DND-41 (cell line): ENCODE data around the gene PCDHGC5.

Experiments used
- ATAC-seq: fragments of 200-7000 bp; cut with Tn5 transposase; 3 replicates; pipeline ENCODE4 v1.9.1; 2021; ENCODE audit warnings: low read depth; ENCODE audit not compliant: insufficient read depth
- DNase-seq: peaks from one replicate; pipeline ENCODE4 v3.0.0-alpha.2; 2020
- H2AFZ ChIP-seq: 2 replicates; pipeline ENCODE4 v1.6.0; 2012; ENCODE audit warnings: low read depth, low read length
- H3K27ac ChIP-seq: 2 replicates; pipeline ENCODE4 v1.5.1; 2012; ENCODE audit warnings: low read length, inconsistent platforms
- H3K27me3 ChIP-seq: fragments of 200-600 bp; sonication (generic); 2 replicates; pipeline ENCODE4 v1.6.0; 2012; ENCODE audit warnings: low read length, mild to moderate bottlenecking, inconsistent platforms; ENCODE audit not compliant: insufficient read depth, poor library complexity
- H3K36me3 ChIP-seq: 2 replicates; pipeline ENCODE4 v1.5.1; 2012; ENCODE audit warnings: low read length, inconsistent platforms; ENCODE audit not compliant: insufficient read depth
- H3K4me1 ChIP-seq: 2 replicates; pipeline ENCODE4 v1.5.1; 2012; ENCODE audit warnings: mild to moderate bottlenecking, low read length; ENCODE audit not compliant: insufficient read depth
- H3K4me2 ChIP-seq: 2 replicates; pipeline ENCODE4 v1.6.0; 2012; ENCODE audit warnings: mild to moderate bottlenecking, moderate library complexity, low read length, inconsistent platforms; ENCODE audit not compliant: insufficient read depth
- H3K4me3 ChIP-seq, 2 experiments: fragments of 200-600 bp in 1 of 2; shearing (Covaris generic) in 1 of 2; 2 replicates each; pipeline ENCODE4 v1.5.1; 2012 to 2016; ENCODE audit warnings: inconsistent platforms in 2 of 2, low read length in 2 of 2, mild to moderate bottlenecking in 2 of 2, low read depth in 1 of 2, moderate library complexity in 1 of 2
- H3K79me2 ChIP-seq: 2 replicates; pipeline ENCODE4 v1.6.0; 2012; ENCODE audit warnings: low read length, inconsistent platforms; ENCODE audit not compliant: insufficient read depth
- H3K9ac ChIP-seq: 2 replicates; pipeline ENCODE4 v1.6.0; 2012; ENCODE audit warnings: low read depth, mild to moderate bottlenecking, inconsistent platforms, low read length, moderate library complexity
- H3K9me3 ChIP-seq: 2 replicates; pipeline ENCODE4 v1.5.1; 2012; ENCODE audit warnings: low read length, moderate library complexity, mild to moderate bottlenecking, inconsistent platforms; ENCODE audit not compliant: insufficient read depth, severe bottlenecking
- H4K20me1 ChIP-seq: 2 replicates; pipeline ENCODE4 v1.6.0; 2012; ENCODE audit warnings: low read length; ENCODE audit not compliant: insufficient read depth
- EZH2 ChIP-seq: IDR thresholded peaks from 3 replicates; pipeline ENCODE4 v1.6.1; 2012; ENCODE audit warnings: borderline replicate concordance, low read depth, mild to moderate bottlenecking, moderate library complexity, low read length, inconsistent platforms; ENCODE audit not compliant: severe bottlenecking
- TF ChIP-seq, protein P1 (sequence below): IDR thresholded peaks from 2 replicates; pipeline ENCODE4 v1.5.1; 2012; ENCODE audit warnings: borderline replicate concordance, low read length, moderate library complexity, mild to moderate bottlenecking; ENCODE audit not compliant: poor library complexity, severe bottlenecking; ENCODE audit errors: extremely low read depth

The PCDHGC5 gene

DNA sequence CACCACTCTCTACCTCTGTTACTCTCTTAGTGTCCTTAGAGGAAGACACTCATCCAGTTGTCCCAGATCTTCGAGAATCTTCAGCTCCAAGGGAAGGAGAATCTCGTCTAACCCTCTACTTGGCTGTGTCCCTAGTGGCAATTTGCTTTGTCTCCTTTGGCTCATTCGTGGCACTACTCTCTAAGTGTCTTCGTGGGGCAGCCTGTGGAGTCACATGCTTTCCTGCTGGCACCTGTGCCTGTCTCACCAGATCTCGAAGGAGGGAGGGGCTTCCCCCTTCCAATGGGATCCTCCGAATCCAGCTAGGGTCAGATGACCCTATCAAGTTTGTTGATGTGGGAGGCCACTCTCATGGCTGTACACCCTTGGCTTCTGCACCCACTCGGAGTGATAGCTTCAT lies 1.8 kb upstream of the PCDHGC5 start:
- no peaks in the 10 kb centered on the region for H3K27me3 ChIP-seq
- H3K4me3 ChIP-seq = no peak overlapping the region
- no peaks in the 10 kb centered on the region; the same call in 1 of the 2 replicates for H4K20me1 ChIP-seq
- no peaks in the 10 kb centered on the region for H3K79me2 ChIP-seq
- no peak overlapping the region for H3K4me2 ChIP-seq
- no peaks in the 10 kb centered on the region for H3K9me3 ChIP-seq
- TF ChIP-seq, protein P1, sequence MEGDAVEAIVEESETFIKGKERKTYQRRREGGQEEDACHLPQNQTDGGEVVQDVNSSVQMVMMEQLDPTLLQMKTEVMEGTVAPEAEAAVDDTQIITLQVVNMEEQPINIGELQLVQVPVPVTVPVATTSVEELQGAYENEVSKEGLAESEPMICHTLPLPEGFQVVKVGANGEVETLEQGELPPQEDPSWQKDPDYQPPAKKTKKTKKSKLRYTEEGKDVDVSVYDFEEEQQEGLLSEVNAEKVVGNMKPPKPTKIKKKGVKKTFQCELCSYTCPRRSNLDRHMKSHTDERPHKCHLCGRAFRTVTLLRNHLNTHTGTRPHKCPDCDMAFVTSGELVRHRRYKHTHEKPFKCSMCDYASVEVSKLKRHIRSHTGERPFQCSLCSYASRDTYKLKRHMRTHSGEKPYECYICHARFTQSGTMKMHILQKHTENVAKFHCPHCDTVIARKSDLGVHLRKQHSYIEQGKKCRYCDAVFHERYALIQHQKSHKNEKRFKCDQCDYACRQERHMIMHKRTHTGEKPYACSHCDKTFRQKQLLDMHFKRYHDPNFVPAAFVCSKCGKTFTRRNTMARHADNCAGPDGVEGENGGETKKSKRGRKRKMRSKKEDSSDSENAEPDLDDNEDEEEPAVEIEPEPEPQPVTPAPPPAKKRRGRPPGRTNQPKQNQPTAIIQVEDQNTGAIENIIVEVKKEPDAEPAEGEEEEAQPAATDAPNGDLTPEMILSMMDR = no peak
- TF ChIP-seq EZH2 = no peak
- H3K9ac ChIP-seq = no peak overlapping the region
- no peak overlapping the region for H2AFZ ChIP-seq
- no peak for ATAC-seq
- no peaks in the 10 kb centered on the region for H3K4me1 ChIP-seq
- no peak overlapping the region for H3K27ac ChIP-seq
- H3K36me3 ChIP-seq = no peaks in the 10 kb centered on the region
- no peak for DNase-seq

DNA sequence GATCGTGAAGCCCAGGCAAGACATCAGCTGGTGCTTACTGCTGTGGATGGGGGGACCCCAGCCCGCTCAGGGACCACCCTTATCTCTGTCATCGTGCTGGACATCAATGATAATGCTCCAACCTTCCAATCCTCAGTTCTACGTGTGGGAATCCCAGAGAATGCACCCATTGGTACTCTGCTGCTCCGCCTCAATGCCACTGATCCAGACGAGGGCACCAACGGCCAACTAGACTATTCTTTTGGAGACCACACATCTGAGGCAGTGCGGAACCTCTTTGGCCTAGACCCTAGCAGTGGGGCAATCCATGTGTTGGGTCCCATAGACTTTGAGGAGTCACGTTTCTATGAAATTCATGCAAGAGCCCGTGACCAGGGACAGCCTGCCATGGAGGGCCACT lies 960 bp downstream of the PCDHGC5 start:
- Histone ChIP-seq H3K9ac (no peak overlapping the region), H3K27me3 (no peaks in the 10 kb centered on the region), H3K79me2 (no peaks in the 10 kb centered on the region), H3K9me3 (no peaks in the 10 kb centered on the region), H2AFZ (no peak overlapping the region), H3K4me1 (peaks cover 6% of the 10 kb centered on the region), H3K4me3 (no peak overlapping the region), H3K27ac (no peak overlapping the region), H3K36me3 (no peaks in the 10 kb centered on the region), H4K20me1 (no peaks in the 10 kb centered on the region; the same call in 1 of the 2 replicates), H3K4me2 (no peak overlapping the region)
- TF ChIP-seq, protein P1 = no peak
- no peak for TF ChIP-seq EZH2
- ATAC-seq (no peak), DNase-seq (no peak)

DNA sequence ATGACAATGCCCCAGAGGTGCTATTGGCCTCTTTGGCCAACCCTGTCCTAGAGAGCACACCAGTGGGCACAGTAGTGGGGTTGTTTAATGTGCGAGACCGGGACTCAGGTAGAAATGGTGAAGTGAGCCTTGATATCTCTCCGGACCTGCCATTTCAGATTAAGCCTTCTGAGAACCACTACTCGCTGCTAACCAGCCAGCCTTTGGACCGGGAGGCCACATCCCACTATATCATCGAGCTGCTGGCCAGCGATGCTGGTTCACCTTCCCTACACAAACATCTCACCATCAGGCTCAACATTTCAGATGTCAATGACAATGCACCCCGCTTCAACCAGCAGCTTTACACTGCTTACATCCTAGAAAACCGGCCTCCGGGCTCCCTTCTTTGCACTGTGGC lies 1.4 kb downstream of the PCDHGC5 start:
- Histone ChIP-seq H3K4me1 (peaks cover 11% of the 10 kb centered on the region), H4K20me1 (no peaks in the 10 kb centered on the region; the same call in 1 of the 2 replicates), H3K9me3 (no peaks in the 10 kb centered on the region), H3K27me3 (no peaks in the 10 kb centered on the region), H3K79me2 (no peaks in the 10 kb centered on the region), H3K4me2 (no peak overlapping the region), H3K9ac (no peak overlapping the region), H2AFZ (no peak overlapping the region), H3K36me3 (no peaks in the 10 kb centered on the region), H3K4me3 (no peak overlapping the region), H3K27ac (no peak overlapping the region)
- no peak for ATAC-seq
- TF ChIP-seq, protein P1 = no peak
- TF ChIP-seq EZH2 = no peak
- DNase-seq = no peak

DNA sequence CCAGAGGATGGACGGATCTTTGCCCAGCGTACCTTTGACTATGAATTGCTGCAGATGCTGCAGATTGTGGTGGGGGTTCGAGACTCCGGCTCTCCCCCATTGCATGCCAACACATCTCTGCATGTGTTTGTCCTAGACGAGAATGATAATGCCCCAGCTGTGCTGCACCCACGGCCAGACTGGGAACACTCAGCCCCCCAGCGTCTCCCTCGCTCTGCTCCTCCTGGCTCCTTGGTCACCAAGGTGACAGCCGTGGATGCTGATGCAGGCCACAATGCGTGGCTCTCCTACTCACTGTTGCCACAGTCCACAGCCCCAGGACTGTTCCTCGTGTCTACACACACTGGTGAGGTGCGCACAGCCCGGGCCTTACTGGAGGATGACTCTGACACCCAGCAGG lies 1.9 kb downstream of the PCDHGC5 start:
- Histone ChIP-seq H2AFZ (no peak overlapping the region), H3K27ac (no peak overlapping the region), H3K79me2 (no peaks in the 10 kb centered on the region), H3K9me3 (no peaks in the 10 kb centered on the region), H3K4me1 (peaks cover 16% of the 10 kb centered on the region), H3K27me3 (no peaks in the 10 kb centered on the region), H3K9ac (no peak overlapping the region), H3K4me3 (no peak overlapping the region), H4K20me1 (no peaks in the 10 kb centered on the region; the same call in 1 of the 2 replicates), H3K36me3 (no peaks in the 10 kb centered on the region), H3K4me2 (no peak overlapping the region)
- TF ChIP-seq EZH2 = no peak
- TF ChIP-seq, protein P1 = no peak
- DNase-seq = no peak
- no peak for ATAC-seq
